Spleen (tissue), 7 donors: Measurements from ENCODE around the gene ZNF425.

Experiments used
- CTCF ChIP-seq, 11 experiments: fragments of 200-600 bp in 7 of 11; fragments of 450-650 bp in 4 of 11; sonication (generic) in 4 of 11; IDR thresholded peaks in 8 of 11; conservative IDR thresholded peaks in 3 of 11; 1 replicate in 7 of 11; 2 replicates in 4 of 11; pipeline versions ENCODE4 v1.4.0 to v1.8.0; 2016 to 2021; ENCODE audit warnings: antibody characterized with exemption in 11 of 11, inconsistent platforms in 4 of 11, mild to moderate bottlenecking in 1 of 11
- POLR2A ChIP-seq, 3 donors: fragments of 450-650 bp; IDR thresholded peaks; one replicate each; pipeline ENCODE4 v1.5.1; 2017; ENCODE audit warnings: antibody characterized with exemption in 3 of 3, mild to moderate bottlenecking in 1 of 3
- POLR2AphosphoS5 ChIP-seq, 3 donors: sonication (generic); formaldehyde crosslinking; IDR thresholded peaks; one replicate each; pipeline ENCODE4 v1.5.1; 2017; ENCODE audit warnings: antibody characterized with exemption in 3 of 3
- donor health status: DM: no; HTN: no; CAD: no; lungs with moderate emphysema.
- donor health status: DM: no; HTN: no; CAD: no.
- donor health status: DM: no; HTN: no; CAD: no.

DNA sequence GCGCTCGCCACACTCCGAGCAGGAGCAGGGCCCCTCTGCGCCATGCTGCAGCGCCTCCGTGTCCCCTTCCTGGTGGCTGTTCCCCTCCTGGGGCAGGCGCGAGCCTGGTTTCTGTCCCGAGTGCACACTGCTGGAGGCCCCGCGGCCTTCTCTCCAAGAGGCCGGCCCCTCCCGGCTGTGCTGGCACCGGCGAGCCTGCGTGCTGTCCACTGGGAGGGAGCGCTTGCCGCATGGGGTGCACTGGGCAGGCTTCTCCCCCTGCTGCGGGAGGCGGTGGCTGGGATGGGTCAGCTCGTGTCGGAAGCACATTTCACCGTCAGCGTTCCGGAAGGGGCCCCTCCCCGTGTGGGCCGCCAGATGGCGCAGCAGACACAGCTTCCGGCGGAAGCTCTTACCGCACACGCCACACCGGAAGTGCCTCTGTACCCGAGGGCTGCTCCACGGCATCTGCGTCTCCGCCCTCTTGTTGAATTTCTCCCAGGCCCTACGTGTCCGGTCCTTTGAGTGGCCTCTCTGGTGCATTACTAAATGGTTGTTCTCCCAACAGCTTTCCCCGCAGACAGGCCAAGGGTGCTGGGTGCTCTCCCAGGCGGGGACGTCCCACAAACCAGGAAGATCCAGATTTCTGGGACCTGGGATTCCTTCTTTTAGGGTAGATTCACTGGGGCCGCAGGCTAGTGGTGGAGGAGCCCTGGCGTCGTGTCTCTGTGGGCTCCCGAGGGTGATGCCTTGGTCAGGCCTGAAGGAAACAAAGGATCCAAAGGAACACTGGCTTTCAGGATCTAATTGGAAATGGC is 54.3 kb downstream of the ZNF425 start:
- TF ChIP-seq CTCF (IDR thresholded peaks at IDR 0.05 in 8 of 11, conservative IDR thresholded peaks at IDR 0.05 in 3 of 11) (peak in 7 of 11 experiments; percentile 16 to 71 (median 32)), POLR2AphosphoS5 (IDR thresholded peaks at IDR 0.05) (peak; percentile 48 to 80 (median 64)), POLR2A (IDR thresholded peaks at IDR 0.05) (no peak)
